Lower leg skin (tissue), 3 donors: ENCODE data around the gene TMUB2.

Experiments
- CTCF ChIP-seq, 3 donors: fragments of 450-650 bp; IDR thresholded peaks; one replicate each; pipeline ENCODE4 v1.5.1; 2016; ENCODE audit warnings: antibody characterized with exemption in 3 of 3, mild to moderate bottlenecking in 3 of 3, moderate library complexity in 2 of 3
- POLR2A ChIP-seq, 2 donors: fragments of 450-650 bp; IDR thresholded peaks; one replicate each; pipeline ENCODE4 v1.6.1; 2016 to 2017; ENCODE audit warnings: antibody characterized with exemption in 2 of 2, mild to moderate bottlenecking in 1 of 2, moderate library complexity in 1 of 2

GRCh38 chr17:44236444-44236991 lies 49.7 kb downstream of the TMUB2 start:
- TF ChIP-seq CTCF (IDR thresholded peaks at IDR 0.05) (no peak), POLR2A (IDR thresholded peaks at IDR 0.05) (no peak)
